Measurements from ENCODE around the gene RNF180. TPM values are rescaled to one million over a fixed set of nuclear protein-coding genes. Genes with fewer than 3 reads are reported as not detected.

Gene RNF180
- total RNA-seq, 4 donors from 2014 or later = 3.7 to 14.3 (median 5.2) TPM

- peaks cover 3 to 26% of the 10 kb centered on the region in 2 donors for H3K4me1 ChIP-seq
- no peak for ATAC-seq
- H3K36me3 ChIP-seq = no peaks in the 10 kb centered on the region
- in situ Hi-C loops (cut with MboI; ENCODE audit: low sequenced_read_pairs in 4 of 4) = no loop called here
- no peaks in the 10 kb centered on the region for H3K27me3 ChIP-seq
- DNase-seq = no peak
- intact Hi-C loops (cut with DNase I; ENCODE audit: low total_unique reads) = loop anchor here (10.0 kb wide), 1 partner anchor 1320 kb away; the partner anchor contains the start of gene ADAMTS6
- H3K9me3 ChIP-seq = no peaks in the 10 kb centered on the region
- peak overlapping the region; percentile 57 to 81 (median 70) for H3K27ac ChIP-seq
- peak overlapping the region; percentile 69 to 79 (median 76) for H3K4me3 ChIP-seq
- no peak for TF ChIP-seq POLR2A (IDR thresholded peaks at IDR 0.05)
- TF ChIP-seq CTCF (IDR thresholded peaks at IDR 0.05 in 4 of 5, conservative IDR thresholded peaks at IDR 0.05 in 1 of 5) = no peak
Measured at GRCh38 chr5:64165160-64165499, 513 bp upstream of the RNF180 start.

- Histone ChIP-seq H3K27me3 (no peaks in the 10 kb centered on the region), H3K9me3 (no peaks in the 10 kb centered on the region), H3K27ac (peak overlapping the region; percentile 57 to 81 (median 70)), H3K4me3 (peak overlapping the region; percentile 69 to 79 (median 76)), H3K4me1 (peaks cover 3 to 26% of the 10 kb centered on the region in 2 donors), H3K36me3 (no peaks in the 10 kb centered on the region)
- ATAC-seq (peak; percentile 54 to 62), DNase-seq (no peak)
- intact Hi-C loops (cut with DNase I; ENCODE audit: low total_unique reads) (loop anchor here (2.0 to 10.0 kb wide), 2 partner anchors 602 to 1318 kb away; partner anchors contain the start of genes ADAMTS6, CWC27 and SREK1IP1), in situ Hi-C loops (cut with MboI; ENCODE audit: low sequenced_read_pairs in 4 of 4) (no loop called here)
- TF ChIP-seq CTCF (IDR thresholded peaks at IDR 0.05 in 4 of 5, conservative IDR thresholded peaks at IDR 0.05 in 1 of 5) (no peak), POLR2A (IDR thresholded peaks at IDR 0.05) (no peak)
Measured at GRCh38 chr5:64166201-64166959, 737 bp downstream of the RNF180 start.

GRCh38 chr5:64176301-64176700 lies 10.7 kb downstream of the RNF180 start:
- in situ Hi-C loops (cut with MboI; ENCODE audit: low sequenced_read_pairs in 4 of 4) = no loop called here
- no peak for ATAC-seq
- H3K4me1 ChIP-seq = peaks cover 0 to 12% of the 10 kb centered on the region in 2 donors

GRCh38 chr5:64180661-64181343 lies 15.2 kb downstream of the RNF180 start:
- no peak for DNase-seq
- H3K27me3 ChIP-seq = no peaks in the 10 kb centered on the region
- no peaks in the 10 kb centered on the region for H3K36me3 ChIP-seq
- H3K4me1 ChIP-seq = peaks cover 0 to 25% of the 10 kb centered on the region in 2 donors
- ATAC-seq = no peak
- no peaks in the 10 kb centered on the region for H3K9me3 ChIP-seq
- intact Hi-C loops (cut with DNase I; ENCODE audit: low total_unique reads) (no loop called here), in situ Hi-C loops (cut with MboI; ENCODE audit: low sequenced_read_pairs in 4 of 4) (no loop called here)
- TF ChIP-seq POLR2A (IDR thresholded peaks at IDR 0.05) (no peak), CTCF (IDR thresholded peaks at IDR 0.05 in 4 of 5, conservative IDR thresholded peaks at IDR 0.05 in 1 of 5) (no peak)
- no peak overlapping the region for H3K4me3 ChIP-seq
- H3K27ac ChIP-seq = peak overlapping the region in 3 of 4 donors; percentile 7 to 47 (median 39)

More at GRCh38 chr5:64176301-64176700, 10.7 kb downstream of the RNF180 start:
- H3K4me3 ChIP-seq = no peak overlapping the region
- no peak for TF ChIP-seq POLR2A (IDR thresholded peaks at IDR 0.05)
- no peak for TF ChIP-seq CTCF (IDR thresholded peaks at IDR 0.05 in 4 of 5, conservative IDR thresholded peaks at IDR 0.05 in 1 of 5)
- no peaks in the 10 kb centered on the region for H3K27me3 ChIP-seq
- no peak overlapping the region for H3K27ac ChIP-seq
- H3K9me3 ChIP-seq = no peaks in the 10 kb centered on the region
- intact Hi-C loops (cut with DNase I; ENCODE audit: low total_unique reads) = no loop called here
- DNase-seq = no peak
- H3K36me3 ChIP-seq = no peaks in the 10 kb centered on the region
